ENCODE measurements around the gene RTN1.

The RTN1 gene

GRCh38 chr14:59897757-59898383 is 27.3 kb upstream of the RTN1 start:
- intact Hi-C loops (cut with DNase I; ENCODE audit: low total_unique reads) = loop anchor here (2.0 kb wide), 1 partner anchor 189 kb away; no protein-coding TSS in a partner anchor
- Histone ChIP-seq H3K4me3 (no peak overlapping the region), H3K36me3 (no peaks in the 10 kb centered on the region), H3K4me1 (no peaks in the 10 kb centered on the region), H3K27me3 (no peaks in the 10 kb centered on the region), H3K27ac (no peak overlapping the region), H3K9me3 (no peaks in the 10 kb centered on the region)
- DNase-seq = peak in 1 of 2 donors; percentile 45
- peak; percentile 63 to 77 for TF ChIP-seq CTCF (IDR thresholded peaks at IDR 0.05)

- Histone ChIP-seq H3K4me1 (no peaks in the 10 kb centered on the region), H3K9me3 (no peaks in the 10 kb centered on the region), H3K36me3 (no peaks in the 10 kb centered on the region), H3K27me3 (no peaks in the 10 kb centered on the region), H3K27ac (no peak overlapping the region), H3K4me3 (no peak overlapping the region)
- intact Hi-C loops (cut with DNase I; ENCODE audit: low total_unique reads) = no loop called here
- no peak for TF ChIP-seq CTCF (IDR thresholded peaks at IDR 0.05)
- no peak for DNase-seq
Observed at GRCh38 chr14:59895721-59896120, 25.1 kb upstream of the RTN1 start.

GRCh38 chr14:59890676-59891075 is 20.1 kb upstream of the RTN1 start:
- H3K27ac ChIP-seq = no peak overlapping the region
- H3K4me3 ChIP-seq = no peak overlapping the region
- no peak for DNase-seq
- peaks cover 0 to 3% (median 0%) of the 10 kb centered on the region in 3 donors for H3K9me3 ChIP-seq
- no peaks in the 10 kb centered on the region for H3K4me1 ChIP-seq
- no peak for TF ChIP-seq CTCF (IDR thresholded peaks at IDR 0.05)
- no peaks in the 10 kb centered on the region for H3K27me3 ChIP-seq
- no peaks in the 10 kb centered on the region for H3K36me3 ChIP-seq
- intact Hi-C loops (cut with DNase I; ENCODE audit: low total_unique reads) = no loop called here

GRCh38 chr14:59882957-59883356 is 12.4 kb upstream of the RTN1 start:
- Histone ChIP-seq H3K4me1 (no peaks in the 10 kb centered on the region), H3K9me3 (peaks cover 0 to 3% (median 0%) of the 10 kb centered on the region in 3 donors), H3K4me3 (no peak overlapping the region), H3K27ac (no peak overlapping the region), H3K36me3 (no peaks in the 10 kb centered on the region), H3K27me3 (no peaks in the 10 kb centered on the region)
- no peak for TF ChIP-seq CTCF (IDR thresholded peaks at IDR 0.05)
- intact Hi-C loops (cut with DNase I; ENCODE audit: low total_unique reads) = no loop called here
- no peak for DNase-seq

GRCh38 chr14:59871166-59871495 is 555 bp upstream of the RTN1 start:
- peak overlapping the region; percentile 83 to 88 for H3K27ac ChIP-seq
- intact Hi-C loops (cut with DNase I; ENCODE audit: low total_unique reads) = no loop called here
- H3K9me3 ChIP-seq = no peaks in the 10 kb centered on the region
- peaks cover 0 to 19% (median 5%) of the 10 kb centered on the region in 4 donors for H3K4me1 ChIP-seq
- no peak for TF ChIP-seq CTCF (IDR thresholded peaks at IDR 0.05)
- no peak for DNase-seq
- H3K36me3 ChIP-seq = no peaks in the 10 kb centered on the region
- peak overlapping the region; percentile 63 to 76 for H3K4me3 ChIP-seq
- no peaks in the 10 kb centered on the region for H3K27me3 ChIP-seq
